GM19463 (cell line): Measurements from ENCODE around the gene U2AF1L4.
A peak's percentile ranks its signal among the peaks of the same experiment; 100 is the strongest.
"Not testable (repeated sequence)": the region's sequence is repeated elsewhere in the genome, so short reads cannot be mapped to it uniquely, and the experiment has no call there.

Experiments used
- ATAC-seq: cut with Tn5 transposase; IDR thresholded peaks from one replicate; pipeline ENCODE4 v1.9.1; 2021; ENCODE audit warnings: mild to moderate bottlenecking, moderate library complexity; ENCODE audit not compliant: unreplicated experiment

The U2AF1L4 gene

DNA sequence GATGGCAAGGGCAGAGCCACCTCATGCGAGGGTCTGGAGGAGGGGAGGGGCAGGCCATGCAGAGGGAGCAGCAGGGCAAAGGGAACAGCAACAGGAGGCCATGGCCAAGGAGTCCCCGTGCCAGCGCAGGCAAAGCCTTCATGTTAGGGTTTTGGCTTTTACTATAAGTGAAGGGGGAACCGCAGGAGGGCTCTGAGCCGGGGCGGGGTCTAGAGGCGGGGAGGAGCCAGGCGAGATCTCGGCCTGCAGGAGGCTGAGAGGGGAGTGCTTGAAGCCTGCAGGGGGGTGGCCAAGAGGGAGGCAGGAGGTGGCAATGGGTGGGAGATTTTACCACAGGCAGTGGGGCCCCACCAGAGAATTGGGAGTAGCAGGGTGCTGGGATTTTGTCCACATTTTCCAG lies 36.4 kb upstream of the U2AF1L4 start:
- ATAC-seq = no peak

DNA sequence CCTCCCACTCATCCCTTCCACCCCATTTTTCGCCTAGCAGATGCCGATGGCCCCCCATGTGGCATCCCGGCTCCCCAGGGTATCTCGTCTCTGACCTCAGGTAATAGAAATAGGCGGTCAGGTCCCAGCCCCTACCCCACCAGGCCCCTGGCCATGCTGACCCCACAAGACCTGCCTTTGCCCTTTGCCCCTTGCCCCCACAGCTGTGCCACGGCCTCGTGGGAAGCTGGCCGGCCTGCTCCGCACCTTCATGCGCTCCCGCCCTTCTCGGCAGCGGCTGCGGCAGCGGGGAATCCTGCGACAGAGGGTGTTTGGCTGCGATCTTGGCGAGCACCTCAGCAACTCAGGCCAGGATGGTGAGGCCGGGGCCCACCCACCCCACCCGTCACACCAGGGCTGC lies 35.5 kb upstream of the U2AF1L4 start:
- no peak for ATAC-seq

DNA sequence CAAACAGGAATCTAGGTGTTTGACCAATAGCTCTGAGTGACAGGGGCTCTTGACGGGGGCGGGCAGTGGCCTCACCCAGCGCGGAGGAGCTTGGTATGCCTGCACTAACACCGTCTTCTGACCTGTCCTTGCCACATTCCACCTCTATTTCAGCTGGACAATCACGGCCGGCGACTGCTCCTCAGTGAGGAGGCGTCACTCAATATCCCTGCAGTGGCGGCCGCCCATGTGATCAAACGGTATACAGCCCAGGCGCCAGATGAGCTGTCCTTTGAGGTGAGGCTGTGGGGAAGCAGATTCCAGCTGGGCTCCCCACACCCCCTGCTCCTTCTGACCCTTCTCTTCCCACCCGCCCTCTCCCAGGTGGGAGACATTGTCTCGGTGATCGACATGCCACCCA lies 34.8 kb upstream of the U2AF1L4 start:
- no peak for ATAC-seq

DNA sequence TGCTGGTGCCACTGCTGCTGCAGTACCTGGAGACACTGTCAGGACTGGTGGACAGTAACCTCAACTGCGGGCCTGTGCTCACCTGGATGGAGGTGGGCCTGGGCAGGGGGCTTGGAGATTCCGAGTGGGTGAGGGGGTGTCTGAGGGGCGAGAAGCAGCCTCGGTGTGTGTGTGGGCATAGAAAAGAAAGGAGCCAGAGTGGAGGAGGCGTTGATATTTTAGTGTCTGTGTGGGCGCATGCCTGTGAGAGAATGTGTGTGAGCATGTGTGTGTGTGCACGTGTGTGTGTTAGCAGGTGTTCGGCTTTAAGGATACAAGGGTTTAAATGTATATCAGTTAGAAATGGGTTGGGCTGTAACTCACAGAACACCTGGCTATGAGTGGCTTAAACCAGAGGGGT lies 33.8 kb upstream of the U2AF1L4 start:
- no peak for ATAC-seq

DNA sequence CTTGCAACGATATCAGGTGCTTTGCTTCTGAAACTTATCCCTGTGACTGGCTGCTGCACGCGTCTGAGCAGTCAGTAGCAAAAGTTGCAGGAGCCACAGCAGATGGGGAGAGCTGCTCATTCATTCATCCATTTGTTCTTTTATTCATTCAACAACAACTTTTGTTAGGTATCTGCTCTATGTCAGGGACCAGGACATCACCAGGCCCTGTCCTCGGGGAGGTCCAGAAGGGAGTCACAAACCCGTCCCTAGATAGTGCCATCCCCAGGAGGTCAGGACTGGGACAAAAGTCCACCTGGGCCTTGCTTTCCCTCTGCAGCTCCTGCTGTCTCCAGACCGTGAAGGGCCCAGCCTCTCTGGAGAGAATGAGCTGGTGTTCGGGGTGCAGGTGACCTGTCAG lies 32.7 kb upstream of the U2AF1L4 start:
- no peak for ATAC-seq

DNA sequence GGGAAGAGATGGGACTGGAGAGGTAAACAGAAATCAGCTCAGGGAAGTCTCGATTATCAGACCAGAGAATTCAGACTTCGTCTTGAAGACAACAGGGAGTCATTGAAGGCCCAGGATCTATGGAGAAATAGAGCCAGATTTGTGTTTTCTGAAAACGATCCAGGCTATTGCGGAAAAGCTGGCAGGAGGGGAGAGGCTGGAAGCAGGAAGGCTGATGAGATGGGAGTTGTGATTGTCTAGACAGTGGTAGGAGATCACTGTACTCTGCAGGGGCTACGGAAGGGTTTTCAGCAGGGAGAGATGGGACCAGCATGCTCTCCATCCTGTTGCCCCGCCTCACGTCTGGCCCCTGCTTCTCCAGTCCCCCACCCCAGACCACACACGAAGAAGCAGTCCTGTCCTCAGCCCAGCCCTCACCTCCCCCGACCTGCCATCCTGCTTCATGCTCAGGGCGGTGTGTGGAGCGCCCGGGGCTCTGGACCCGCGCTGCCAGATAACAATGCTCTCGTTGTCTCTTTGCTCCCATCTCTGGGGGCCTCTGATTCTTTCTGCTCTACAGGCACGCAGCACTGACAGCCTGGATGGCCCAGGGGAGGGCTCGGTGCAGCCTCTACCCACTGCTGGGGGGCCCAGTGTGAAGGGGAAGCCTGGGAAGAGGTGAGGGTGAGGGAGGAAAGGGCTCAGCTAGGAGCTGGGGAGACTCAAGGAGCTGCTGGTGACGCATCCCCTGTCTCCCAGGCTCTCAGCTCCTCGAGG lies 32.0 kb upstream of the U2AF1L4 start:
- no peak for ATAC-seq

DNA sequence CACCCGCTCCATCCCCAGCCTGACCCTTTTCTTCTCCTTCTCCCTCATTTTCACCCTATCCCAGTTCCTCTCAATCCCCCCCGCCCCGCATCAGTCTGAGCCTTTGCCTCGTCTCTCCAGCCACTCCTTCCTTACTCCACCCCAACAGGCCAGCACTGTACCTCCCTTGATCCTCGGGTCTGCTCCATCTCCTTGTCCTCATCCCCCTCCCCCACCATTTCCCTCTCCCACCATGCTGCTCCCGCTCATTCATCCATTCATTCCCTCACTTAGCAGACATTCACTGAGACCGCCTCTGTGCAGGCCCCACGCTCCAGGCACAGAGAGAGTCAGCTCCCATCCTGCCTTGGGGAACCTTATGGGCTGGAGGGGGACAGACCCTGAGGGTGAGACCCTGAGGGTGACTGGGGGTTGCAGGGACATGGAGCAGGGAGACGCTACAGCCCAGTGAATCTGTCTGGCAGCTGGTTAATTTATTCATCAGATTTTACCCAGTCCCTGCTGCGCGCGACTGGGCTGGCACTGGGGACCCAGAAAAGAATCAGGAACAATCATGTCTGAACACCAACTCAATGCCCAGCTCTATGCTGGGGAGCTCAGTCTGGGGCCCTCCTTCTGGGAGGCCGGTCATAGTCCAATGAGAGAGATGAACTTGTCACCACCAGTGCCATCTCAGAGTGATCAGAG lies 31.0 kb upstream of the U2AF1L4 start:
- no peak for ATAC-seq

DNA sequence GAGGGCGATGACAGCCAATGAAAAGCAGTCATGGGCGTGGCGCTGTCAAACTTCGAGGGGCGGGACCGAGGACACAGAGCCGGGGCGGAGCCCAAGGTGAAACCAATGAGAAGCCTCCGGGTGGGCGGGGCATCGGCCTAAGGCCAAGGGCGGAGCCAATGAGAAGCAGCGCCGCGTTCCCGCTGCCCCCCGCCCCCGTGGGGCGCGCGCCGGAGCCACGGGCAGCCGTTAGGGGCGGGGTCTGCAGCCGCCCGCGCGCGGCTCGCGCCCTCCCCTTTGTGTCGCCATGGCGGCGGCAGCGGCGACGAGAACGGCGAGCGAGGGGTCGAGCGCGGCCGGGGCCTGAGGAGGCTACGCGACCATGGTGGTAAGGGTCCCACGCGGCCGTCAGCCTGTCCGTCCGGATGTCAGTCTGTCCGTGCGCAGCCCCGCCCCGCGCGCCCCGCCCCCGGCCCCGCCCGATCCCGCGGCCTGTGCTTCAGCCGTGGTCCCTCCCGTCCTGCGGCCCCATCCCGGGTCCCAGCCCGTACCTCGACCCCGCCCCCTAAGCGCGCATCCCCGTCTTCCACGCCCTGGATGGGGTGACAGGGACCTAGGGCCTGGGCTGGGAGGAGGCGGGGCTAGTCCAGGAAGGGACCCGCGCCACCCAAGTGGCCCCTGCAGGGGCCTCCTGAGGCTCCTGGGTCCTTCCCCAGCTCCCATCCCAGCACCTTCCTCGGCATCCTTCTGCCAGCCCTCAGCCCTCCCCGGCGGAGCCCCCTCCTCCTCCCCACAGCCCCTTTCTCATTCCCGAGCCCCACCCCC lies 30.3 kb upstream of the U2AF1L4 start, which contains the start of gene ARHGAP33:
ARHGAP33 (plus strand) TSS at position 267 of the 804 bp plus-strand sequence; CDS start at position 362, 95 bp downstream.
- peak; percentile 90 for ATAC-seq

DNA sequence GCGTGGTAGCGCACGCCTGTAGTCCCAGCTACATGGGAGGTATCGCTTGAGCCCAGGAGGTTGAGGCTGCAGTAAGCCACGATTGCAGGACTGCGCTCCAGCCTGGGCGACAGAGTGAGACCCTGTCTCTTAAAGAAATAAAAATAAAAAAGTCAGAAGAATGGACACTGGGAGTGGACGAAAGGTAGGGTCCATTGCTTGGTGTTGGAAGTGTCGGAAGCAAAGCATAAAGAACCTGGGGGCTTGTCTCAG lies 29.8 kb upstream of the U2AF1L4 start:
- no peak for ATAC-seq

DNA sequence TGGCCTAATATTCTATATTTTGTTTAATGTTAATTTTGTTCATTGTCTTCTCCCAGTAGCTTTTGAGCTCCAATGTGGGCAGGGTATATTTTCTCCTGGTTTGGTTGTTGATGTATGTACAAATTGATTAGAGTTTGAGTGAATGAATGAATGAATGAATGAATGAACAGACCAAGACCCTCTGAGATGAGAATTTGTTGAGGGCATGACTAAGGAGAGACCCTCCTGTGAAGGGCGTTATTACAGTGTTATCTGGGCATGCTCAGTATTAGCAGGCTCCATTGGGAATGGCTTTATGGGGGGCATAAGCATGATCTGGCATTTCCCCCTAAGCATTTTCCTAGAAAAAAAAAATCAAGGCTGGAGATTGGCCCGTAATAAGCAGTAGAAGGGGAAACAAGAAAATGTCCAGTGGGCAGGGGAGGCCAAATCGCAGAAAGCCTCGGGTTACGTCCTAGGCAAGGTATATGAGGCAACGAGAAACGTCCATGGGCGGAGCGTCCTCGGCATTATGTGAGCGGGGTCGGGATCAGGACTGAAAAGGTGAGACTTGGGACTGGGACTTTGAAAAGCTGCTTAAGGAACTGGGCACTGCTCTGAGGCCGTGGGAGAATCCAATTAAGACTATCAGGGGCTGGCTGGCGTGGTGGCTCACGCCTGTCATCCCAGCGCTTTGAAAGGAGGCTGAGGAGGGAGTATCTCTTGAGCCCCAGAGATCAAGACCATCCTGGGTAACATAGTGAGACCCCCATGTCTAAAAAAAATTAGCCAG lies 29.2 kb upstream of the U2AF1L4 start:
- ATAC-seq = no peak

DNA sequence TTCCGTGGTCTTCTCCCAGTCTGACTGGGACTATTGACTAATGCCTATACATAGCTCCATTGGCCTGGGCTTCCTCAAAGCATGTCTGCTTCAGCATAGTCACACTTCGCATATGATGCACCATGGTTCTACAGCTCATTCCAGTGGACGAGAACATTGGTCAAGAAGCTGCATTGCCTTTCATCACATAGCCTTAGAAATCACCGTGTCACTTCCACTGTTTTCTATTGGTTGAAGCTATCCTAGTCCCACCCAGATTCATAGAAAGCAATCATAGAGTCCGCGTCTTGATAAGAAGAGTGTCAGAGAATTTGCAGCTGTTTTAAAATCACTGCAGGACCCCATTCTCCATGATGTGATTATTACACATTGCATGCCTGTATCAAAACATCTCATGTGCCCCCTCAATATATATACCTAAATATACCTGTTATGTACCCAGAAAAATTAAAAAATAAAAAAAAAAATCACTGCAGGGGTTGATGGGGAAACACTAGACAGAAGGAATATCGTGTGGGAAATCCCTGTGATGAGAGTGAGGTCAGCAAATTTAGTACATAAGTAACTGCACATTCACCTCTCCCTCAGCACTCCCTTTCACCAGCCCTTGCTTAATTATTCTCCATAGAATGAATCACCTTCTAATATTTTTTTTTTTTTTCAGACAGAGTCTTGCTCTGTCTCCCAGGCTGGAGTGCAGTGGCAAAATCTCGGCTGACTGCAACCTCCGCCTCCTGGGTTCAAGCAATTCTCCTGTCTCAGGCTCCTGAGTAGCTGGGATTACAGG lies 28.0 kb upstream of the U2AF1L4 start:
- ATAC-seq = no peak

DNA sequence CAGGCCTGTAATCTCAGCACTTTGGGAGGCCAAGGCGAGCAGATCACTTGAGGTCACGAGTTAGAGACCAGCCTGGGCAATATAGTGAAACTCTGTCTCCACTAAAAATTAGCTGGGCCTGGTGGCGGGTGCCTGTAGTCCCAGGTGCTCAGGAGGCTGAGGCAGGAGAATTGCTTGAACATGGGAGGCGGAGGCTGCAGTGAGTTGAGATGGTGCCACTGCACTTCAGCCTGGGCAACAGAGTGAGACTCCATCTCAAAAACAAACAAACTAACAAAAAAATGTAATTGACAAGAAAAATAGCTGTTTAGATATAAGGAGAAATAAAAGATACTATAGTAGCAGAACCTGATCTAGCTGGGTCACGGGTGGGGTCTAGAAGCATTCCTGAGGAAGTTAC lies 27.1 kb upstream of the U2AF1L4 start:
- ATAC-seq = not testable (repeated sequence)

DNA sequence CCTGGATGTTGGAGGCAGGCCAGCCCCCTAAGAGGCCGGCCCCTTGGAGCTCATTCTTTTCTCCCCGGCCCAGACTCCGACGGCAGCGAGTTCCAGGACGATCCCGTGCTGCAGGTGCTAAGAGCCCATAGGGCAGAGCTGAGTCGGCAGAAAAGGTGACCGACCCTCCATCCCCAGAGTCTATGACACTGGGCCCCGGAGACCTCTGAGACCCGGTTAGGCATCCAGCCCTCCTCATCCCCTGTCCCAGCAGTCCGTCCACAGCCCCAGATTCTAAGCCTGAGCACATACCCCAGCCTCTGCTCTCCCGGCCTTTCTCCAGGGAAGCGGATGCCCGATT lies 22.8 kb upstream of the U2AF1L4 start:
- ATAC-seq = no peak

DNA sequence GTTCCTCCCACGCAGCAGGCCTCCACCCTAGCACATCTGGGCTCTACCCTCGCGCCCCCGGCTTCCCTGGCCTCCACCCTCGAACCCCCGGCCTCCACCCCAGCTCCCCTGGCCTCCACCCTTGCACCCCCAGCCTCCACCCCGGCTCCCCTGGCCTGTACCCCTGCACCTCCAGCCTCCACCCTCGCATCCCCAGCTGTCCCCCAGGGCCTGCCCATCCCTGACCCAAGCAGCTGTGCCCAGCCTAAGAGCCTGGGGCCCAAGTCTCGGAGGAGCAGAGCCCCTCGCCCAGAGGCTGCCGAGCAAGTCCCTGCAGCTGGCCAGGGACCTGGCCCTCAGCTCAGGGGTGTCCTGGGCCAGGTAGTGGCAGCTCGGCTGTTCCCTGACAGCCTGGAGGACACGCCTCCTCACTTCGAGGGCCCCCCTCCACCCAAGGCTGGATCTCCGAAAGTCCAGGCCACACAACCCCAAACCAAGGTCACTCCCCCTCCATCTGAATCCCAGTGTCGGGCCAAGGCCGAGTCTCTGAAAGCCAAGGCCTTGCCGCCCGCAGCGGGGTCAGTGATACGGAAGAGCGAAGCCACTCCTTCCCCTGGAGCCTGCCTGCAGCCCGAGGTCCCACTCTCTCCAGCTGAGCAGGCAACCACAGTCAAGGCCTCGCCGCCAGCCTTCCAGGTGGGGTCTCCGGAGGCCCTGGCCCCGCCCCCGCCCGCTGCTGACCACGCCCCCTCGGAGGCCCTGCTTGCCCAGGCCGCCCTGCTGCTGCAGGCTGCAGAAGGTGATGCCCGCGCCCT lies 22.3 kb upstream of the U2AF1L4 start:
- ATAC-seq = no peak

DNA sequence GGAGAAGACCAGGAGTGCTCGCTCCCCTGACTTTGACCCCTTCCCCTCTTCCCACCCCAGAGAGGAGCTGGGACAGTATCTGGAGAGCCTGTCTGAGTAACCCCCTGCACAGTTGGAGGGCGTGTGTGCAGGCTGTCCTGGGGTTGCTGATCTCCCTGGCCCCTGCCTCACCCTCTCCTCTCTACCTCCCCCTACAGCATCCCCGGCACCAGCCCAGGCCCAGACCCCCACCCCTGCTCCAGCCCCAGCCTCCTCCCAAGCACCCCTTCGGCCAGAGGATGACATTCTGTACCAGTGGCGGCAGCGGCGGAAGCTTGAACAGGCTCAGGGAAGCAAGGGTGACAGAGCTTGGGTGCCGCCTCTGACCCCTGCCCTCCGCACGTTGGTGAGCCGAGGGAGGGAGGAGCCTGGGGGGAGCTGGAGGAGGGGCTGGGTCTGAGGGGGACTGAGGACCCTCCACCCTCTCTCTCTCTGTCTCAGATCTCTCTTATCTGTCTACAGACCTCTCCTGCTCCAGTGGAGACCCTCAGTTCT lies 21.4 kb upstream of the U2AF1L4 start:
- ATAC-seq = no peak

DNA sequence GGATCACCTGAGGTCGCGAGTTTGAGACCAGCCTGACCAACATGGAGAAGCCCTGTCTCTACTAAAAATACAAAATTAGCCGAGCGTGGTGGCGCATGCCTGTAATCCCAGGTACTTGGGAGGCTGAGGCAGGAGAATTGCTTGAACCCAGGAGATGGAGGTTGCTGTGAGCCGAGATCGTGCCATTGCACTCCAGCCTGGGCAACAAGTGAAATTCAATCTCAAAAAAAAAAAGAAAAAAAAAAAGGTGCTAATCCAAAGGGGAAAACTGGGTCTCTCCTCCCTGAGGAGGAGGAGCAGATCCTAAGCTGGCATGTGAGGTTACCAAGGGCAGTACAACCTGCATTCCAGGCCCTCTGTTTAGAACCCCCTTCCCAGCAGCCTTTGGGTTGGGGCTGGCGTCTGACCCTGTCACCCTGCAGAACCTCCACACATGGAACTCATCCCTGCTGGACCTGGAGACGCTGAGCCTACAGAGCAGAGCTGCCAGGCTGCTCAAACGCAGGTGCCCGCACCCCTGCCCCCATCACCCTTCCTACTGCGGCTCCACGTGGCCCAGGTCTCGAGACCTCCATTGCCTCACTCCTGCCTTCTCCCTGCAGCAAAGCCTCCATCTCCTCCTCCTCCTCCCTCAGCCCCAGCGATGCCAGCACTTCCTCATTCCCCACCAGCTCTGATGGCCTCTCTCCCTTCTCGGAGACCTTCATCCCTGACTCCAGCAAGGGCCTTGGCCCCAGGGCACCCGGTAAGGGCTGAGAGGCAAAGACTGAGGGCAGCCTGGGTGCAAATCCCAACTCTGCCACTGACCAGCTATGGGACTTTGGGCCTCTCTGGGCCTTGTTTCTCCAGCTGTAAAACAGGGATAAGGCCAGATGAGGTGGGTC lies 19.5 kb upstream of the U2AF1L4 start:
- no peak for ATAC-seq

DNA sequence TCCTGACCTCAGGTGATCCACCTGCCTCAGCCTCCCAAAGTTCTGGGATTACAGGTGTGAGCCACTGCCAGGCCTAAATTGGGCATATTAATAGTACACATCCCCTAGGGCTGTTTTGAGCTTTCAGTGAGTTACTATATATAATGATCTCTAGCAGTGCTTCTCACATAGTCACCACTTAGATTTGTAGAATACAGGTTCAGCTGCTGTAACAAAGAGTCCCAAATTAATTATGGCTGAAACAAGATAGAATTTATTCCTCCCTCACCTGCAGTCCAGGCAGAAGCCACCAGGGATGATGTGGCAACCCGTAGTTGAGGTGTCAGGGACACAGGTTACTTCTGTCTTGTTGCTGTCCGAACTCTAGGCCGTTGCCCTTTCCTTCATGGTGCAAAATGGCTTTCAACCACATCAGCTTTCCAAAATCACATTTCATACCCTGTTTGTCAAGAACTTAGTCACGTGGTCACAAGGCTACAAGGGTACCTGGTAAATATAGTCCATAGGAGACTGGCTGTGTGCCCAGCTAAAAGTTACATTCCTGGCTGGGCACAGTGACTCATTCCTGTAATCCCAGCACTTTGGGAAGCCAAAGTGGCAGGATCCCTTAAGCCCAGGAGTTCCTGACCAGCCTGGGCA lies 15.6 kb upstream of the U2AF1L4 start:
- no peak for ATAC-seq

DNA sequence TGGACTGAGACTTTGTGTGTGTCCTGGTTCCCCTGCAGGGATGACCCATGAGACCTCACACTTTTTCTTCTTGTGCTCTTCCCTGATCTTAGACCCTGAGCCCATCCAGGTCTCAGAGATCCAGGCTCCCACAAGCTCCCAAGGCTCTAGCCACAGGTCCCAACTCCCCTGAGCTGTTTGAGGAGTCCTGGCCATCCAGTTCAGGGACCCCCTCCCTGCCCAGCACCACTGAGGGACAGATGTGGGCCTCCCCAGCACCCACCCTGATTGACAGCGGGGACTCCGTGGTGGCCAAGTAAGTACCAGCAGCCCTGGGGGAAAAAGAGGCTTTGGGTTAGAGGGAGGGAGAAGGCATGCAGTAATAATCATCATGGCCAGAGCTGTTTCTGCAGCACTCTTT lies 14.5 kb upstream of the U2AF1L4 start:
- no peak for ATAC-seq
